NCI-H187 (cell line): ENCODE measurements around the gene POLR2E.

Experiments
- DNase-seq, 2 experiments: peaks; one replicate each; lab custom pipeline; 2025; lab: John Stamatoyannopoulos, UW

The POLR2E gene

GRCh38 chr19:1110809-1111640 is 15.8 kb upstream of the POLR2E start:
- DNase-seq, result no peak

- no peak for DNase-seq
Measured at GRCh38 chr19:1109697-1110671, 14.8 kb upstream of the POLR2E start.

GRCh38 chr19:1109032-1109551 is 13.9 kb upstream of the POLR2E start:
- no peak for DNase-seq

- no peak for DNase-seq
Measured at GRCh38 chr19:1108291-1109031, 13.3 kb upstream of the POLR2E start.

- DNase-seq, result no peak
Measured at GRCh38 chr19:1107661-1108261, 12.6 kb upstream of the POLR2E start.

GRCh38 chr19:1106841-1107660 is 11.9 kb upstream of the POLR2E start:
- DNase-seq, result no peak

GRCh38 chr19:1105873-1106840 is 11.0 kb upstream of the POLR2E start:
- DNase-seq, result no peak

- DNase-seq, result no peak
Measured at GRCh38 chr19:1105008-1105872, 10.1 kb upstream of the POLR2E start.

- no peak for DNase-seq
Measured at GRCh38 chr19:1104311-1105007, 9.3 kb upstream of the POLR2E start.

GRCh38 chr19:1103708-1104310 is 8.6 kb upstream of the POLR2E start, which contains the start of gene GPX4:
Gene GPX4, plus strand, starts transcription at chr19:1103994. Its CDS starts 50 bp downstream, at chr19:1104044.
- DNase-seq, result peak; percentile 99 to 100

- DNase-seq, result no peak
Measured at GRCh38 chr19:1103132-1103707, 8.0 kb upstream of the POLR2E start.

- DNase-seq, result no peak
Measured at GRCh38 chr19:1102407-1103131, 7.4 kb upstream of the POLR2E start.

GRCh38 chr19:1101337-1101698 is 6.1 kb upstream of the POLR2E start:
- no peak for DNase-seq

- DNase-seq, result no peak
Measured at GRCh38 chr19:1098177-1099051, 3.2 kb upstream of the POLR2E start.

GRCh38 chr19:1097810-1098176 is 2.6 kb upstream of the POLR2E start:
- DNase-seq, result no peak
